Endometrial microvascular endothelial cells (primary cell): ENCODE results near the gene PAX3. TPM values are rescaled to one million over a fixed set of nuclear protein-coding genes. Genes with fewer than 3 reads are reported as not detected.

ENCODE experiments used
- in situ Hi-C: cut with HindIII; loops from 2 replicates; pipeline ENCODE4 v1.10.0; 2017; ENCODE audit warnings: low sequenced_read_pairs, low pct_unique_long_range_greater_than_20kb; ENCODE audit errors: inconsistent ontology term
- total RNA-seq: library from RNA; depleted of rRNA; stranded (reverse); fragments of >200 nt; gene quantifications from one replicate; pipeline ENCODE4 v1.2.3, GENCODE V29; 2015; ENCODE audit errors: inconsistent ontology term

The PAX3 gene
- total RNA-seq = not detected

DNA sequence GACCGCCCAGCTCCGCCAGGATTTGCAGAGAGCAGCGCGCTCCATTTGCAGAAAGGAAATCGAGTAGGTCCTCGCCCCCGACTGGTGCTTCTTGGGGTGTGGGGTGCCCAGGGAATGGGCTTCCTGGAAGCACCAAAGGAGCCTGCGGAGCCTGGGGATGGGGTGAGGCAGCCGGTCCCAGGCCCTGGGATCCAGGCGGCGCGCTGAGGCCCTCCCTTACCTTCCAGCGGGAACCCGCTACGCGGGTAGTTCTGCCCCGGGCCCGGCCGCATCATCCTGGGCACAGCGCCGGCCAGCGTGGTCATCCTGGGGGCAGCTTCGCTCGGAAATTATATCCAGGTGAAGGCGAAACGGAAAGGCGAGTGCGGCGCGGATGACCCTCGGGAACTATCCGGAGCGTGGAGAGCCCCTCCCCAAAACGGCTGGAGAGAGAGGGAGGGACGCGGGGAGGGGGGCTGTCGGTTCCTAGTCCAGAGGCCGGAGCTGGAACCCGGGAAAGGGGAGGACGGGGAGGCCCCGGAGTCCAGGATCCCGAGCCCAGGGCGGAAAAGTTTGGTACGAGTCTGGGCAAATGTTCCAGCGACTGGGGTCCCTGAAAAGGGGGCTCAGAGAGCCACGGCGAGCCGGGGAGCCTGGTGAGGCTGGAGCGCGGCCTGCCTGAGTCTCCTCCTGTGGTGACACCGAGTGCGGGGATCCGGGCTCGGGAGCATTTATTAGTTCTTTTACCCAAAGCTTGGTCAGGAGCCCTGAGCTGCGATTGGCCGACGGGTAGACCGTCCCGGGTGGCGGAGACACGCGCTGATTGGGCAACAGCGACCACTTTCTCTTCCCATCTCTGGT is at the start of gene PAX3:
Gene PAX3, minus strand, starts transcription at position 688 of the 840 bp plus-strand sequence. Its CDS starts 383 bp downstream, at position 305.
- in situ Hi-C loops = no loop called here

DNA sequence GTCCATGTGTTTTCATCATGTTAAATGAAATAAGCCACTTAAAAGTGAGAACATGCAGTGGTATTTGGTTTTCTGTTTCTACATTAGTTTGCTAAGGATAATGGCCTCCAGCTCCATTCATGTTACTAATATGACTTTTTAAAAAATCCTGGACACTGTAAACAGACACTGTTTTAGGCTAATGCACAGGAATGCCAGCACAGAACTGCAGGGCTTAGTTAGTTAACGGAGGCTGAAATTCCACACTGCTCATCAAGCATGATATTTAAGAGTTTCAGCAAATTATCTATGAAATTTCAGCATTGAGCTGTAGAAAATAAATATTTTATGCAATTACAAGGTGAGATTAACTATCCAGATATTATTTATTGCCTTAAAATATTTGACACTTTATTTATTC is 42.5 kb upstream of the PAX3 start:
- in situ Hi-C loops = no loop called here

DNA sequence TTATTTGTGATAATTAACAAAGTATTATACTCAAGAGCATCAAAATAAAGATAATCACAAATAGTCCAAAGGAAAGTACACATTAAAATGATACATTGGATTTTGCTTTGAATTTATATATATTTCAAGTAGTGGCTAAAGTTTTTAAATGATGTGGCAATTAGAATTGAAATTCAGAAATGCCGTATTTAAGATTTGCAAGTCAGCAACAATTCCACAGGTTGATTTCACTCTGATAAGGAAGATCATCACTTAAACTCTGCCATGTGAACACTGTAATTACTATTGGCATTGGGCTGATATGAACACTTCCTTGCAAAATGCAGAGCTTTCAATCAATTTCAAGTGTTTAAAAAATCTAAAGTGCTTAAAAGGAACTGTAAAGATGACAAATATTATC is 39.6 kb upstream of the PAX3 start:
- in situ Hi-C loops = no loop called here

DNA sequence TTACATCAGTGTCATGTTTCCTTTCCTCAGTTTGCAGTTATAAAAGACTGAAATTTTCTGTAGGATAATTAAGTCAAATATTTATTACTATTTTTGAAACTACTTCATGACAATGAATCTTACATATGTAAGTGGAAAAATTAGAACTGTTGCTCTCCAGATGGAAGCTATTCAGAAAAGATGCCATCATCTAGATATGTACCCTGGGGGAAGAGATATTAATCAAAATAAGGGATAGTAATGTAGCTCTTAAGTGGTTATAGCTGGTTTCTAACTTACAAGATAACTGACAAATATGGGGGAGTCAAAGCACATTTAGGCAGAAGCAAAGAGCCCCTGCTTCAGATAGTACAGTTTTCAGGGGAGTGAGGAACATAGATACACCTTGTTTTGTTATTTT is 38.1 kb upstream of the PAX3 start:
- in situ Hi-C loops = no loop called here

DNA sequence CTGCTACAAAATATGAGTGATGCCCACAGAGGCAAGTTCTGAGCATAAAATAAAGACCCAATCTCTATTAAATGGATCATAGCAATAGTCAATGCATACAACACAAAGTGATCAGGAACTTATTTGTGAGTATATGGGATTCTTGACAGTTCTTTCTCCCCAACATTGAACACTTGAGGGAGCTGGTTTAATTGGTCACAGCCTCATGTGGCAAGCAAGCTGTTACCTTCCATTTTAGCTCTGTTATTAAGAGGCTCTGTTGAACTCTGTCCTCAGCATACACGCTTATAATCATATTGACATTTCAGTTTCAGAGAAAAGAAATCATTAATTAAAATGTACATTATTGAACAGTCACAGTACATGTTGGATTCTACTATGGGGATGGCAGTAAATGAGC is 37.6 kb upstream of the PAX3 start:
- in situ Hi-C loops = no loop called here

DNA sequence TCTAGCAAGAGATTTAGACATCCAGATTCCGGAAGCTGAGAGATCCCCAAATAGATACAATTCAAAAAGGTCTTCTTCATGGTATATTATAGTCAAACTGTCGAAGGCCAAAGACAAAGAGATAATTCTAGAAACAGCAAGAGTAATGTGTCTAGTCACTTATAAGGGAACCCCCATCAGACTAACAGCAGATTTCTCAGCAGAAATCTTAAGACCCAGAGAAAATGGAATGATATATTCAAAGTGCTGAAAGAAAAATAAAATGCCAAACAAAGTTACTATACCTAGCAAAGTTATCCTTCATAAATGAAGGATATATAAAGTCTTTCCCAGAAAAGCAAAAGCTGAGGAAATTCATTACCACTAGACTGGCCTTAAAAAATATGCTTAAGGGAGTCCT is 36.1 kb upstream of the PAX3 start:
- in situ Hi-C loops = no loop called here

DNA sequence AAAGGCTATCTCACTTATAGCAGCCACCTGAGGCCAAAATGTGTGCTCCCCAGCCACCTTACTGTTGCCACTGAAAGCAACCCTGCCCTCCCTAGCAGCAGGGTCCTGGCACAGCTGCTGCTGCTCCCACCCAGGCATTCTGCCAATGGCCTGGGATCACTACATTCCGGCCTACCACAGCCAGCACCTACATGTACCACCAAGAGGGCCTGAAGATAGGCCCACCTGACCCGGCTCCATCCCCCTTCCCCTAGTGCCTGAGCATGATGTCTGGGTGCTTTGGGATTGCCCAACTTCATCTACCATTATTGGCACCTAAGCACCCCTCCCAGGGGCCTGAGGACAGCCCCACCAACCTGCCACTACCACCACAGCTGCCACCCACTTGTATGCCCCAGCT is 34.6 kb upstream of the PAX3 start:
- in situ Hi-C loops = no loop called here

DNA sequence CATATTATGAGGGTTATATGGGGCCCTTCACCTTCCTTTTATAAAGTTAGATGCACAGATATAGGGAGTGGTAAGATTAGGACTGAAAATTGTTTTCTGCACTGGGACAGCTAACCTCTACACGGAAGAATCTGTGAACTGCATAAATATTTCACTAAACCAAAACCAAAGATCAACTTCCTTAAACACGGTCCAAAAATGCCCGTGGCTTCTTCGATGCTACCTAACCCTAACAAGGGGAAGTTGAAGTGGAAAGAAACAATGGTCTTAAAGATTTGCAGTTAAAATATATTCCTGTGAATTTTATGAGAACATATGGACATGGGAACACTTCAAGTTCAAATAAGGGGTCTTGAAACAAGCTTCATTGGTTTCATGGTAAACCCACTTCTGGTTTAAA is 33.3 kb upstream of the PAX3 start:
- in situ Hi-C loops = no loop called here

DNA sequence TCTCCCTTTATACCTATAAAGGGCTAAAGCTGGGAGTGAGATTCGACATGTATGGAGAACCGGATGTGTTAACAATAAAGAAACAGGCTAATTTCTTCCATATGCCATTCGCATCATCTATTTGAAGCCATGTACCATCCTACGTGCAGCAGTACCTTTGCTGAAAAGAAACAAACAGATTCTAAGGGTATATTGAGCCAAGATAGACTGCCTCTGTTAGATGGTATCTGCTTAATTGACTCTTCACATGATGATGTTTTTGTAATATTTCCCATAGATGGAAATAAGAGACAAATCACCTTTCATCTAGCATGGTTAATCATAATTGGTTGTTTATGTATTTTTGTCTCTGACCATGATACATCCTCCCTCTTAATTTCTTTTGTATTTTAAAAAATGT is 32.1 kb upstream of the PAX3 start:
- in situ Hi-C loops = no loop called here

DNA sequence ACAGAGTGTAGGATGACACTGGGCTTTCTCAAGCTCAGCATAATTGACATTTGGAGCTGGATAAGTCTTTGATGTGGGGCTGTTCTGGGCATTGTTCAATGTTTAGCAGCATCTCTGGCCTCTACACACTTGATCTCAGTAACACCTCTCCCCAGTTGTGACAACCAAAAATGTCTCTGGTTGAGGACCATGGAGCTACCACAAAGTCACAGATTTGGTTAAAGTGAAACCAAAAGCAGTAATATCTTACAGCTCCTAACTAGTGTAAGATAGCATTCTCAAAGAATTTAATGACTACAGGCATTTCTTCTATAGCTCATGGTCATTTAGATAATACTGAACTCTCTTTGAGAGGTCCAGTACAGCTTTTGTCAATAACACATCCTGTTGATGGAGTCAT is 23.4 kb upstream of the PAX3 start:
- in situ Hi-C loops = loop anchor here (25.0 kb wide), 1 partner anchor 290 kb away; no protein-coding TSS in a partner anchor

DNA sequence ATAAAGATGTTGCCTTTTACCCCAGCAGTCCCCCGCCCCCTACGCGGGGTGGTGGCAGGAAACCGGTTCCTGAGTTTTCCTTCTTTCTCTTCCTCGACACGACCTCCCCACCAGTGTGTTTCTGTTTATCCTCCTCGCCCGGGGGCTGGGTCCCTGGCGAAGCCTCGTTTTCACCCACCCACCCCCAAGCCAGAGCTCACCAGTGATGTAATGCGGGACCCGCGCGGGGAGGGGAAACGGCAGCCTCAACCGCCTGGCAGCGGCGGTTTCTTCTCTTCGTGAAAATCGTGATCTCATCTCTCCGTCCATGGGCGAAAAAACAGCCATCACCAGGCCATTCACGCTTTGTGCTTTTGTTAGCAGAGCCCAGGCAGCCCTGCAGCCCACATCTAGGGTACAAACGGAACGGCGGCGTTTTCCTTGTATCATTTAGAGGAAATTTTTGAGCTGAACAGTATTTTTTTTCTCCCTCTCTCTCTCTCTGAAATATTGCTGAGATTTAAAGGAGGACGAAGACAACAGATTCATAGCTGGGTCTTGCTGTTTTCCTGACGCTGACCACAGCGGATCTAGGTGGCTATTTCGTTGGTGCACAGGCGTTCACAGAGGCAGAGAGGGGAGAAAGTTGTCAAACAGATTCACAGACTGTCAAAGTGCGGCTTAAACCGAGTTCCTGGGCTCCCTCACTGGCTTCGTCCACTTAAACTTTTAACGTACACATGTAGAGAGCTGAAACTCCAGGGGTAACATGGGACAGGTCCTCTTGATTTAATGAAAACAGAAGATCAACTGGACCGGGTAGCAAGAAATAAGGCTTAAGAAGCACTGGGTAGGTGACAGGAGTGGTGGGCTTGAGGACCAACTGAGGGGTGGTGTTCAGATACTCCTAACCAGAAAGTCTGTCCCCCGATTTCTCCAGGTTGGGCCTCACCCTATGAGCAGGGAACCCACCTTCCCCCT is 21.9 kb upstream of the PAX3 start:
- in situ Hi-C loops = loop anchor here (25.0 kb wide), 1 partner anchor 292 kb away; no protein-coding TSS in a partner anchor

DNA sequence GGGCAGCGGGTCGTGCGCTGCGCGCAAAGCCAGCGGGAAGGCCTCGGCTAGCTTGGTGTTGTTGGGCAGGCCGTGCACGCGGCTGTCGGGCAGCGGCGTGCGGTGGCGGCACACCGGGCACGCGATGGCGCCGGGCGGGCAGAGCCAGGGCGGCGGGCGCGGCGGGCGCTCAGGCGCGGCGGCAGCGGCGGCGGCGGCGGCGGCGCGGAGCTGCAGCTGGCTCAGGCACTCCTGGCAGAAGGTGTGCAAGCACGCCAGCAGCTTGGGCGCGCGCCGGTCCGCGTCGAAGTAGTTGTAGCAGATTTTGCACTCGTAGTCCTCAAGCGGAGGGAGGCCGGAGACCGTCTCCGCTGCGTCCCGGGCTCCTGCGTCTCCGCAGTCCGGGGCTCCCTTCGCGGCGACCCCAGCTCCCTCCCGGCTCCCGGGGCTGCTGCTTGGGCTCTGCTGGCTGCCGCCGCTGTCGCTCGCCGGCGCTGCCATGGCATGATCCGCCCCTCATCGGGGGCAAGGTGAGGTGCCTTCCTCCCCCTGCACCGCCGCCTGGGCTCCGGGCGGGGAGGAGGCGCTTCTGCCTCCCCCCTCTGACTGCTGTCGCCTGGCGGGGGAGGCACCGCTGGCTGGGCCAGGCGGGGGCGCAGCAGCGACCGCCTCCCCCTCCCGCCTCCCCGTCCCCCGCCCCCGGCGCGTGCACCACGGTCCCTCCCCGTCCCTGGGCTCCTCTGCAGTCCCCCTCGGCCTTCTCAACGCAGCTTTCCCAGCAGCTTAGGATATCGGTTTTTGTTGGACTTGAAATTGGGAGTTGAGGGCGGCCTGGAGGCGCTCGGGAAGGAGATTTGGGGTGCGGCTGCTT is 21.0 kb upstream of the PAX3 start:
- in situ Hi-C loops = loop anchor here (25.0 kb wide), 1 partner anchor 292 kb away; no protein-coding TSS in a partner anchor

DNA sequence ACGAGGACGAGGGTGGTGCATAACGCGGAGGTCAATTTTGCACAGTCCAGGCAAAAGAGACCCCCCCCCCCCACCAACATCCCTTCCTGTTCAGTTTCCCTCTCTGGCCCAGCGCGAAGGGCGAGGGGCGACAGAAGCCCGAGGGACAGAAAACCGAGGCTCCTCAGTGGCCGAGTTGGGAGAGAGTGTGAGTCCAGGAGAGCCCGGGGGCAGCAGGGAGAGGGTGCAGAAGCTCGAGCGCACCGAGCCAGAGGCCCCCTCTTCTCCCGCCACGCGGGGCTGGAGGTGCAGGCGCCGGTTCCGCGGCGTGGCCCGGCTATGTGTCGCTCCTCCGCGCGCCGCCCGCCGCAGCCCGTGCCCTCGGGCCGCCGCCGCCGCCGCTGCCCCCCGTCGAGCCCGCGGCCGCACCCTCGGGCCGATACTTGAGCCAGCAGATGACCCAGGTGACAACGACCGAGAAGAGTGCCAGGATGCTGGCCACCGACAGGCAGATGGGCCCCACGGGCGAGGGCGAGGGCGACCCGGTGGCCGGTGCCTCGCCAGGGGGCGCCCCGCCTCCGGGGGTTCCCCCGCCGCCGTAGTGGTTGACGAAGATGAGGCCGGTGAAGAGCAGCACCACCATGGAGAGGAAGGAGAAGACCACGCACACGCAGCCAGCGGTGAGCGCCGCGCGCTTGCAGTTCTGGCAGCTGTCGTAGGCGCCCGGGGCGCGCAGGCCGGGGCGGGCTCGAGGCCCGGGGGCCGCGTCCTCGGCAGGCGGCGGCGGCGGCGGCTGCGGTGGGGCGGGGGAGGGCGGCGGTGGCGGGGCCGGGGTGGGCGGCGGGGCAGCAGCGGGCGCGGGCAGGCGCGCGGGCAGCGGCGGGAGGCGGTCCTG is 20.2 kb upstream of the PAX3 start:
- in situ Hi-C loops = loop anchor here (25.0 kb wide), 1 partner anchor 293 kb away; no protein-coding TSS in a partner anchor

DNA sequence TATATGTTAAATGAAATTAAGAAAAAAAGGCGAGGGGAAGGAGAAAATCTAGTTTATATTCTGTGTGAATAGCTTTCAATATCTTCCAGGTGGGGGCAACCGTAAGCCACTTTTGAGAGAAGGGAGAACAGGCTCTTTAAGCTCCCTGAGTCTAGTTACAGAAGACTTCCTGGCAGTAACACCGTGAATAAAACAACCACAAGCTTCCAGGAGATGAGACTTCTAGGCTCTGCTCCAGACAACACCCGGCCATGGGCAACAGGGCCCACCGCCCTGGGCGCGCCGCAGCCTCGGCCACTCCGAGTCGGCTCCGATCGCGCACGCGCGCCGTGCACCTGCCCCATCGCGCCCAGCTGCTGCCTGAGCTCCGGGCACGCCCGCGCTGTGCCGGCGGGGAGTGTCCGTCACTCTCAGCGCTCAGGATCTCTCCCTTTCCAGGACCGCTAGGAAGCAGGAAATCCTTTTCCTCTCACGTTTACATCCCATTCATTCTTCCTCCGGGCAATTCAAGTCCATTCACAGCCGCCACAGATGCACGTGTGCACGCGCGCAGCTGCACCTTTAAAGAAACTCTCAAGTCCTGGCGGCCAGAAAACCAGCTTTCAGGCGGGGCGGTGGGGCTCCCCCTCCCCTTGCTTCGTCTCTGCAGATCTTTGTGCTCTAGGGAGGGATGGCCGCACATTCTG is 19.4 kb upstream of the PAX3 start:
- in situ Hi-C loops = loop anchor here (25.0 kb wide), 1 partner anchor 294 kb away; no protein-coding TSS in a partner anchor

DNA sequence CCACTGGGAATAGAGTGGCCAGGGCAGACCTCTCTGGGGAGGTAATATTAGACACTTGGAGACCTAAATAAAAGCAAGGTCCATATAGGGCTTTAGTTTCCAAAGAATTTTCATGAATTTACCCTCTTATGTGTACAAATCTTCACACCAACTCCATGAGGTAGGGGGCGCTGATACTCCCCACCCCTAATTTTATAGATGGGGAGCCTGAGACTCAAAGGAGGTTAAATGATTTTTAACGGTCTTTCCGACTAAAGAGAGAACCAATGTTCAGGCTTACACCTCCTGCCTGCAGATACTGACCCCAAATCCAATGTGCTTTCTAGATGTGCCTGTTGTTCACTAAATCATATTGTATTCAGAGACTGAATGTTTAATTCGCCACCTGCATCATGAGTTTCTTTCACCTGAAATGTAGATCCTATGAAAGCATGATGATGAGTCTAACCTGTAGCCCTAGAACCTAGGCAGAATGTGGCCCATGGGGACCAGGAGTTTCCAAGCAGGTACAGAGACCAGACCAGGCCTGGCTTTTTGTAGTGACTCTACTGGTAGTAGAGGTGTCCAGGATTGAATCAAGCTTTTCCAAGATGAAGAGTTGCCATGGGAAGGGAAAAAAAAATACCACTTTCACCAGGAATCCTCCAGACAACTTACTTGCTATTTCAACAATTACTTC is 16.8 kb upstream of the PAX3 start:
- in situ Hi-C loops = loop anchor here (25.0 kb wide), 1 partner anchor 297 kb away; no protein-coding TSS in a partner anchor

DNA sequence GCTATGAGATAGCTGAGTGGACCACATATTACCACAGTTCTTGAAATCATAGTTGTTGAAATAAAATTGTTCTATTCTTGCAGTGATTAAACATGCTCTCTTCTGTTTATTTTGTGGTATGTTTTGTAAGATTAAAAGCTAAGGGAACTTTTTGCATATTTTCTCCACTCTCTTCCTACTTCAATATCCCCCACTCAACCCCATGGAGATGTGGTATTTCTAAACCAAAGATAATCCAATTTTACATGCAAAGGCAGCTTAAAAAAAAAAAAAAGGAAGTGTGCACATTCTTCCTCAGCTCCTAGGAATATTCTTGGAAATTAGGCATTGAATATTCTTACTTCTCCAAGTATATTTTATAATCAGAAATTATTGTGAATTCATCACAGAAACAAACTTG is 15.0 kb upstream of the PAX3 start:
- in situ Hi-C loops = loop anchor here (25.0 kb wide), 1 partner anchor 298 kb away; no protein-coding TSS in a partner anchor
